A673 (cell line): Measurements from ENCODE around the gene KRT33B.

Experiments
- CTCF ChIP-seq: fragments of 300-800, 200-600 bp; sonication (generic); conservative IDR thresholded peaks from 2 replicates; pipeline ENCODE4 v1.5.1; 2017; ENCODE audit warnings: low read depth, mild to moderate bottlenecking, antibody characterized with exemption, low read length, moderate library complexity, mixed read lengths
- EZH2 ChIP-seq: fragments of 200-600 bp; sonication (generic); IDR thresholded peaks from 2 replicates; pipeline ENCODE4 v1.6.1; 2017; ENCODE audit warnings: borderline replicate concordance, low read depth, mild to moderate bottlenecking, mixed read lengths, antibody characterized with exemption, low read length; ENCODE audit not compliant: poor library complexity, severe bottlenecking

GRCh38 chr17:41327411-41328120 lies 42.0 kb downstream of the KRT33B start:
- no peak for TF ChIP-seq CTCF
- no peak for TF ChIP-seq EZH2
